Measurements from ENCODE around the gene ADCY2. TPM values are rescaled to one million over a fixed set of nuclear protein-coding genes. Genes with fewer than 3 reads are reported as not detected.

ADCY2 gene
- total and polyA plus RNA-seq, 2 of the 13 experiments (the other 11 are each of a cell fraction or from before 2014, with no cell fraction given): not detected

- ChIA-PET CTCF (ENCODE audit: low intra/inter-chr PET ratio, low total read pairs) (no interaction called here), POLR2A (no interaction called here)
- FAIRE-seq (no peak), ATAC-seq (no peak), DNase-seq (ENCODE audit: low spot score) (no peak)
- 15% methylated on average over 6 of the region's 6 CpGs for WGBS (ENCODE audit: low lambda C conversion rate)
- BruUV-seq (replicated peaks): no TSS peak
- H2AFZ ChIP-seq (ENCODE audit: low read length): no peak overlapping the region
- H4K20me1 ChIP-seq (ENCODE audit: insufficient read depth, low read length): no peaks in the 10 kb centered on the region
- no peaks in the 10 kb centered on the region for H3K36me3 ChIP-seq (replicated peaks in 1 of 2; ENCODE audit: control insufficient read depth in 1 of 2, insufficient read depth in 2 of 2, low read length in 2 of 2)
- no peaks in the 10 kb centered on the region for H3K4me1 ChIP-seq (ENCODE audit: insufficient read depth, low read length)
- H3K4me3 ChIP-seq (replicated peaks in 1 of 3; ENCODE audit: insufficient read depth in 1 of 3, low read depth in 2 of 3, low read length in 3 of 3): no peak overlapping the region
- H3K9me3 ChIP-seq (ENCODE audit: low read length): no peaks in the 10 kb centered on the region
- in situ Hi-C loops (cut with HindIII; ENCODE audit: extremely low pct_ligation_motif_present, low pct_unique_long_range_greater_than_20kb) (loop anchor here (25.0 kb wide), 1 partner anchor 511 kb away; no protein-coding TSS in a partner anchor), intact Hi-C loops (cut with micrococcal nuclease; ENCODE audit: unreplicated experiment) (no loop called here)
- H3K4me2 ChIP-seq (ENCODE audit: low read depth, low read length): no peak overlapping the region
- TF ChIP-seq MAFF (IDR thresholded peaks at IDR 0.05; ENCODE audit: low read depth, low read length) (peak; percentile 42; the same call in 1 of the 2 replicates), KLF13 (CRISPR knock-in tag; IDR thresholded peaks at IDR 0.05) (no peak), ZNF17 (CRISPR knock-in tag; IDR thresholded peaks at IDR 0.05) (no peak), FOXA1 (IDR thresholded peaks at IDR 0.05) (no peak), FOXA1 (CRISPR knock-in tag; IDR thresholded peaks at IDR 0.05) (no peak), ZNF317 (CRISPR knock-in tag; IDR thresholded peaks at IDR 0.05) (no peak), ESRRA (CRISPR knock-in tag; IDR thresholded peaks at IDR 0.05; ENCODE audit: low read depth) (no peak), MAFK (conservative IDR thresholded peaks at IDR 0.05 in 1 of 2, IDR thresholded peaks at IDR 0.05 in 1 of 2; ENCODE audit: low read length in 2 of 2) (peak; percentile 36 to 79; a peak in 3 of 4 replicates), MTF2 (CRISPR knock-in tag; IDR thresholded peaks at IDR 0.05; ENCODE audit: borderline replicate concordance) (no peak), ZNF670 (CRISPR knock-in tag; IDR thresholded peaks at IDR 0.05; ENCODE audit: borderline replicate concordance) (no peak), ZNF333 (CRISPR knock-in tag; IDR thresholded peaks at IDR 0.05; ENCODE audit: borderline replicate concordance) (no peak), AKNA (CRISPR knock-in tag; IDR thresholded peaks at IDR 0.05; ENCODE audit: borderline replicate concordance) (no peak), ZC3H13 (CRISPR knock-in tag; IDR thresholded peaks at IDR 0.05) (no peak), ZNF18 (CRISPR knock-in tag; IDR thresholded peaks at IDR 0.05; ENCODE audit: insufficient replicate concordance) (no peak), YY1 (IDR thresholded peaks at IDR 0.05; ENCODE audit: insufficient read depth, insufficient replicate concordance, low read depth, low read length) (no peak)
- H3K27ac ChIP-seq (ENCODE audit: extremely low read length, insufficient read depth, low read length): no peak overlapping the region
- H3K27me3 ChIP-seq (ENCODE audit: control insufficient read depth in 1 of 2, insufficient read depth in 2 of 2, low read length in 2 of 2): peaks cover 0 to 10% of the 10 kb centered on the region in 2 experiments; a peak in 3 of 5 replicates
- H3K9ac ChIP-seq (ENCODE audit: insufficient read depth, low read depth, low read length): no peak overlapping the region
- H3K79me2 ChIP-seq (ENCODE audit: insufficient read depth, low read length): no peaks in the 10 kb centered on the region
Observed at GRCh38 chr5:7773178-7773577, 377.2 kb downstream of the ADCY2 start.
